SU-DHL-6 (cell line): ENCODE data around the gene OXCT1.

Experiments
- H2AFZ ChIP-seq: fragments of 200-600 bp; sonication (generic); 2 replicates; pipeline ENCODE4 v1.6.1; 2014; ENCODE audit warnings: low read depth, mild to moderate bottlenecking, moderate library complexity, mixed read lengths, antibody characterized with exemption, low read length; ENCODE audit not compliant: severe bottlenecking
- H3F3A ChIP-seq: fragments of 200-600 bp; shearing (Covaris generic); 2 replicates; pipeline ENCODE4 v1.6.0; 2016; ENCODE audit warnings: antibody characterized with exemption, mild to moderate bottlenecking; ENCODE audit not compliant: insufficient read depth
- H3K27ac ChIP-seq: fragments of 200-600 bp; sonication (generic); 2 replicates; pipeline ENCODE4 v1.5.1; 2016; ENCODE audit warnings: low read depth, mild to moderate bottlenecking, low read length, moderate library complexity, mixed read lengths
- H3K27me3 ChIP-seq: fragments of 200-600 bp; sonication (generic), shearing (Covaris generic); 2 replicates; pipeline ENCODE4 v1.6.0; 2014; ENCODE audit warnings: mild to moderate bottlenecking, low read length
- H3K36me3 ChIP-seq: fragments of 200-600 bp; sonication (generic); 2 replicates; pipeline ENCODE4 v1.6.1; 2014; ENCODE audit warnings: mild to moderate bottlenecking, low read length, mixed read lengths
- H3K4me2 ChIP-seq: fragments of 300-600, 200-600 bp; shearing (Covaris generic), sonication (generic); 2 replicates; pipeline ENCODE4 v1.6.0; 2014; ENCODE audit warnings: low read length, low read depth, mild to moderate bottlenecking; ENCODE audit not compliant: poor library complexity, severe bottlenecking
- H3K4me3 ChIP-seq: fragments of 200-600 bp; sonication (generic); 2 replicates; pipeline ENCODE4 v1.5.1; 2014; ENCODE audit warnings: antibody characterized with exemption, low read length, mild to moderate bottlenecking, mixed read lengths; ENCODE audit not compliant: insufficient read depth, poor library complexity, severe bottlenecking
- H3K79me2 ChIP-seq: fragments of 200-600 bp; sonication (generic); 2 replicates; pipeline ENCODE4 v1.6.1; 2014; ENCODE audit warnings: mild to moderate bottlenecking, low read length, moderate library complexity; ENCODE audit not compliant: insufficient read depth
- H3K9ac ChIP-seq: fragments of 200-600 bp; sonication (generic); 2 replicates; pipeline ENCODE4 v1.7.0; 2014; ENCODE audit warnings: mild to moderate bottlenecking, low read length
- H3K9me2 ChIP-seq: fragments of 200-600 bp; sonication (generic); replicated peaks from 2 replicates; pipeline ENCODE4 v1.6.1; 2014; ENCODE audit warnings: low read length; ENCODE audit not compliant: insufficient read depth
- H3K9me3 ChIP-seq: fragments of 200-600 bp; sonication (generic); 2 replicates; pipeline ENCODE4 v1.6.1; 2014; ENCODE audit warnings: low read length, mixed read lengths; ENCODE audit not compliant: insufficient read depth
- H4K20me1 ChIP-seq: fragments of 200-600 bp; sonication (generic); 2 replicates; pipeline ENCODE4 v1.6.1; 2014; ENCODE audit warnings: low read depth, mild to moderate bottlenecking, antibody characterized with exemption, low read length, moderate library complexity, mixed read lengths
- CTCF ChIP-seq: fragments of 200-600 bp; sonication (generic); IDR thresholded peaks from one replicate; pipeline ENCODE4 v1.5.1; 2017; ENCODE audit warnings: antibody characterized with exemption, mild to moderate bottlenecking, low read length, moderate library complexity; ENCODE audit not compliant: insufficient read depth, poor library complexity, severe bottlenecking
- EZH2phosphoT487 ChIP-seq: fragments of 200-600 bp; sonication (generic), shearing (Covaris generic); conservative IDR thresholded peaks from 2 replicates; pipeline ENCODE4 v1.6.1; 2018; ENCODE audit warnings: mild to moderate bottlenecking, antibody characterized with exemption, low read length, moderate library complexity, mixed read lengths

Gene OXCT1

DNA sequence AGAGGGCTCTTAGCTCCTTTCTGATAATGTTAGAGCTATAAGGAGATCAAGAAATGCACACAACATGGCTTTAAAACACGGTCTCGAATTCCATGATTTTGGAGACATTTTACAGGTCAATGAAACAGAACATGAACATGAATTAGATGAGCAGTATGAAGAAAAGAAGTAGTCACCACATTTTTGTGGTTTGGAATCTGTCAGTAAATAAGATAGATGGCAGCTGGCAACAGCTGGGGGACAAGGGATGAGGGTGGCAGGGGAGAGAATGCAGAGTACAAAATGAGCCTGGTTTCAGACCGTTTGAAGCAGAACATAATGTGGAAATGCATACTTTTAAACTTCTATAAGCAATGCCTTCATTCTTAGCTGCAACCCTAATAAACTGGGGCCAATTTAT, 107.1 kb downstream of the OXCT1 start:
- no peak overlapping the region for H3K27ac ChIP-seq
- no peak overlapping the region for H3K4me3 ChIP-seq

DNA sequence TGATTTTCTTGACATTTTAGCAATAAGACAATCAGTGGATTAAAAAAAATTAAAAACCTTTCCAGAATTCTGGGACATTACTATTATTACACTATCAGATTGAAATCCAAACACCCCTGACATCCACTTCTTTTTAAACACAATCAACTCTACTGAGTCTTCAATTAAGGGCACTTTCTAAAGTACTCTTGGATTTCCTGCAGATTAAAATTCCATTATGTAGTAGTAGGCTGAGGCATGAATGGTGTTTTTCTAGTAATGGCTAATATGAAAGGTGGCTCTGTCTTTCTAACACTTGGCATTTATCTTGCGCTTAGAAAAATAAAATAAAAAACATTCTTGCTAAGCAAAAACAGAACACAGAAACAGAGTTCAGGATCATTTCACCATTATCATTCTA, 107.8 kb downstream of the OXCT1 start:
- Histone ChIP-seq H3K4me2 (no peak overlapping the region), H3K4me3 (no peak overlapping the region), H2AFZ (no peak overlapping the region), H3K27ac (no peak overlapping the region), H3K9me3 (no peaks in the 10 kb centered on the region), H3K9me2 (no peaks in the 10 kb centered on the region), H3K27me3 (no peaks in the 10 kb centered on the region), H3K79me2 (no peaks in the 10 kb centered on the region), H3K9ac (no peak overlapping the region), H4K20me1 (no peaks in the 10 kb centered on the region), H3K36me3 (peaks cover 12% of the 10 kb centered on the region), H3F3A (no peaks in the 10 kb centered on the region)
- TF ChIP-seq CTCF (no peak), EZH2phosphoT487 (no peak)

More for the DNA sequence above, 107.1 kb downstream of the OXCT1 start:
- Histone ChIP-seq H3K27me3 (no peaks in the 10 kb centered on the region), H3F3A (no peaks in the 10 kb centered on the region), H3K9me3 (no peaks in the 10 kb centered on the region), H3K9ac (no peak overlapping the region), H4K20me1 (no peaks in the 10 kb centered on the region), H3K4me2 (no peak overlapping the region), H2AFZ (no peak overlapping the region), H3K9me2 (no peaks in the 10 kb centered on the region), H3K36me3 (peaks cover 12% of the 10 kb centered on the region), H3K79me2 (no peaks in the 10 kb centered on the region)
- TF ChIP-seq CTCF, result no peak

- Histone ChIP-seq H3K9me2 (no peaks in the 10 kb centered on the region), H4K20me1 (no peaks in the 10 kb centered on the region), H3K27me3 (no peaks in the 10 kb centered on the region), H3K79me2 (no peaks in the 10 kb centered on the region), H3F3A (no peaks in the 10 kb centered on the region), H3K9ac (no peak overlapping the region), H3K4me3 (no peak overlapping the region), H3K36me3 (peaks cover 12% of the 10 kb centered on the region), H3K4me2 (no peak overlapping the region), H3K27ac (no peak overlapping the region), H2AFZ (no peak overlapping the region), H3K9me3 (no peaks in the 10 kb centered on the region)
- TF ChIP-seq EZH2phosphoT487 (no peak), CTCF (no peak)
These were observed 108.6 kb downstream of the OXCT1 start for GRCh38 chr5:41761663-41762062.

DNA sequence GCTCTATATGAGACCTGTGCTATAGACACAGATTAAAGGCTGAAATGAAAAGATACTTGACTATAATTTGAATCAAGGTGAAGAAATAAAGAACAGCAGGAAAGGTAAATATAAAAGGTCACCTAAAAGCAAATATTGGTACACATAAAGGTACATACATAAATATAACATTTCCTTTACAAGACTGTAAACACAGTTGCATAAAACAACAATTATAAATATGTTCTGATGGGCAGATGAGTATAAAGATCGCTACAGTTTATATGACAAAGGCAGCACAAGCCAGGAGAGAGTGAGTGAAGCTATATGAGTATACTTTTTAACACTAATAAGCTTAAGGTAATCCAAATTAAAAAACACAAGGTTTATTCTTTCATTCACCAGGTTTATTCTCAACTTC, 114.5 kb downstream of the OXCT1 start:
- peaks cover 3% of the 10 kb centered on the region; the same call in 1 of the 2 replicates for H3K36me3 ChIP-seq
- H3K9ac ChIP-seq, result no peak overlapping the region
- no peak overlapping the region for H3K27ac ChIP-seq
- H3K4me3 ChIP-seq, result no peak overlapping the region
- H2AFZ ChIP-seq, result no peak overlapping the region
- H3K9me2 ChIP-seq, result no peaks in the 10 kb centered on the region
- TF ChIP-seq CTCF (no peak), EZH2phosphoT487 (no peak)
- no peaks in the 10 kb centered on the region for H3F3A ChIP-seq
- H3K27me3 ChIP-seq, result no peaks in the 10 kb centered on the region
- no peaks in the 10 kb centered on the region for H4K20me1 ChIP-seq
- H3K9me3 ChIP-seq, result no peaks in the 10 kb centered on the region
- H3K4me2 ChIP-seq, result no peak overlapping the region
- no peaks in the 10 kb centered on the region for H3K79me2 ChIP-seq
